Calu3 (cell line): Measurements from ENCODE around the gene XPR1. TPM values are rescaled to one million over a fixed set of nuclear protein-coding genes. Genes with fewer than 3 reads are reported as not detected.

Experiments
- BruUV-seq: library from RNA; stranded (reverse); fragments of 400-500 nt; replicated peaks from 2 replicates; lab custom pipeline; 2021; lab: Mats Ljungman, UMichigan
- CTCF ChIA-PET: fragments of 300-600 bp; sonication (Branson Sonifier 250); formaldehyde crosslinking; loops from one replicate; lab custom pipeline; 2022; ENCODE audit warnings: antibody characterized with exemption; lab: Charles Lee
- DNase-seq: peaks from one replicate; pipeline ENCODE4 v3.0.0; 2022
- H3K27ac Mint-ChIP-seq: one replicate; pipeline ENCODE4 v1.8.0; 2022; ENCODE audit warnings: mixed read lengths; ENCODE audit not compliant: unreplicated experiment
- H3K27me3 Mint-ChIP-seq: one replicate; pipeline ENCODE4 v1.8.0; 2022; ENCODE audit warnings: mixed read lengths; ENCODE audit not compliant: unreplicated experiment
- H3K36me3 Mint-ChIP-seq: one replicate; pipeline ENCODE4 v1.8.0; 2022; ENCODE audit warnings: mild to moderate bottlenecking, moderate library complexity, mixed read lengths; ENCODE audit not compliant: insufficient read depth, unreplicated experiment
- H3K4me1 Mint-ChIP-seq: one replicate; pipeline ENCODE4 v1.8.0; 2022; ENCODE audit warnings: mild to moderate bottlenecking, low read depth, mixed read lengths; ENCODE audit not compliant: unreplicated experiment
- H3K4me3 Mint-ChIP-seq: one replicate; pipeline ENCODE4 v1.8.0; 2022; ENCODE audit warnings: mild to moderate bottlenecking, low read depth, moderate library complexity, mixed read lengths; ENCODE audit not compliant: unreplicated experiment
- H3K9me3 Mint-ChIP-seq: one replicate; pipeline ENCODE4 v1.8.0; 2022; ENCODE audit warnings: low read depth, mixed read lengths; ENCODE audit not compliant: unreplicated experiment
- intact Hi-C: fragments of 100-400 bp; cut with micrococcal nuclease; formaldehyde crosslinking; loops from one replicate; pipeline ENCODE4 v1.10.0; 2022; ENCODE audit not compliant: unreplicated experiment
- total RNA-seq: library from RNA; stranded (reverse); gene quantifications from 2 replicates; pipeline ENCODE4 v1.2.3, GENCODE V29; 2022
- TF ChIP-seq, protein P1 (sequence below): fragments of 200-600 bp; IDR thresholded peaks from one replicate; pipeline ENCODE4 v1.8.0; 2022; ENCODE audit warnings: antibody characterized with exemption; ENCODE audit not compliant: unreplicated experiment

Gene XPR1
- total RNA-seq, 1 experiment from 2014 or later: 44.5 TPM

- H3K27ac Mint-ChIP-seq: no peak overlapping the region
- intact Hi-C loops: no loop called here
- no TSS peak for BruUV-seq
Measured at GRCh38 chr1:180781718-180782117, 149.9 kb downstream of the XPR1 start.

GRCh38 chr1:180785291-180785690 is 153.5 kb downstream of the XPR1 start:
- H3K9me3 Mint-ChIP-seq: no peaks in the 10 kb centered on the region
- TF ChIP-seq, protein P1, sequence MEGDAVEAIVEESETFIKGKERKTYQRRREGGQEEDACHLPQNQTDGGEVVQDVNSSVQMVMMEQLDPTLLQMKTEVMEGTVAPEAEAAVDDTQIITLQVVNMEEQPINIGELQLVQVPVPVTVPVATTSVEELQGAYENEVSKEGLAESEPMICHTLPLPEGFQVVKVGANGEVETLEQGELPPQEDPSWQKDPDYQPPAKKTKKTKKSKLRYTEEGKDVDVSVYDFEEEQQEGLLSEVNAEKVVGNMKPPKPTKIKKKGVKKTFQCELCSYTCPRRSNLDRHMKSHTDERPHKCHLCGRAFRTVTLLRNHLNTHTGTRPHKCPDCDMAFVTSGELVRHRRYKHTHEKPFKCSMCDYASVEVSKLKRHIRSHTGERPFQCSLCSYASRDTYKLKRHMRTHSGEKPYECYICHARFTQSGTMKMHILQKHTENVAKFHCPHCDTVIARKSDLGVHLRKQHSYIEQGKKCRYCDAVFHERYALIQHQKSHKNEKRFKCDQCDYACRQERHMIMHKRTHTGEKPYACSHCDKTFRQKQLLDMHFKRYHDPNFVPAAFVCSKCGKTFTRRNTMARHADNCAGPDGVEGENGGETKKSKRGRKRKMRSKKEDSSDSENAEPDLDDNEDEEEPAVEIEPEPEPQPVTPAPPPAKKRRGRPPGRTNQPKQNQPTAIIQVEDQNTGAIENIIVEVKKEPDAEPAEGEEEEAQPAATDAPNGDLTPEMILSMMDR: no peak
- CTCF ChIA-PET: no interaction called here
- BruUV-seq: no TSS peak
- no peaks in the 10 kb centered on the region for H3K4me1 Mint-ChIP-seq
- H3K27ac Mint-ChIP-seq: no peak overlapping the region
- H3K27me3 Mint-ChIP-seq: no peaks in the 10 kb centered on the region
- intact Hi-C loops: no loop called here
- H3K36me3 Mint-ChIP-seq: no peaks in the 10 kb centered on the region
- DNase-seq: no peak
- H3K4me3 Mint-ChIP-seq: no peak overlapping the region

More at GRCh38 chr1:180781718-180782117, 149.9 kb downstream of the XPR1 start:
- H3K27me3 Mint-ChIP-seq: no peaks in the 10 kb centered on the region
- H3K4me1 Mint-ChIP-seq: peaks cover 9% of the 10 kb centered on the region
- CTCF ChIA-PET: no interaction called here
- H3K4me3 Mint-ChIP-seq: no peak overlapping the region
- H3K9me3 Mint-ChIP-seq: no peaks in the 10 kb centered on the region
- TF ChIP-seq, protein P1: no peak
- no peak for DNase-seq
- no peaks in the 10 kb centered on the region for H3K36me3 Mint-ChIP-seq

DNA sequence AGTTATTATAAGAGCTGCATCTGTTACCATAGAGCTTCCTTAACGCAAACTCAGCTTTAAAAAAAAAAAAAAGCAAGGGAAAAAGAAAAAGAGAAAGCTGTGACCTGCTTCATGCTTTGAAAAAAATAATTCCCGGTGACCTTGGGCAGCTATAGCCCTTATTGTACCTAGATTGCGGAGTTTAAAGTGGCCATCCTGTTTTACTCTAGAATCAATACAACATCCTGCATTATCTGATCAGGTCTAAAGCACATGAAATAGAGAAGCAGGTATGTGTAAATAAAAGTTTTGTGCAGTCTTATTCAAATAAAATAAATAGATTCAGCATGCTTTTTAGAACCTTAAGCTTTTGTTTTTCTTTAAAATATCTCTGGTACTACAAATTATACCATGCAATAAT is 154.1 kb downstream of the XPR1 start:
- H3K27ac Mint-ChIP-seq: no peak overlapping the region

GRCh38 chr1:180786624-180787023 is 154.8 kb downstream of the XPR1 start:
- no TSS peak for BruUV-seq
- Mint-ChIP-seq H3K27me3 (no peaks in the 10 kb centered on the region), H3K4me3 (no peak overlapping the region), H3K27ac (no peak overlapping the region), H3K9me3 (no peaks in the 10 kb centered on the region), H3K4me1 (no peaks in the 10 kb centered on the region), H3K36me3 (no peaks in the 10 kb centered on the region)
- CTCF ChIA-PET: interaction anchor here (0.6 kb wide), 1 partner anchor 41 kb away, joined by 3 read pairs; no protein-coding TSS in a partner anchor
- intact Hi-C loops: no loop called here
- no peak for DNase-seq
- TF ChIP-seq, protein P1: no peak

More for the DNA sequence above, 154.1 kb downstream of the XPR1 start:
- TF ChIP-seq, protein P1: no peak
- CTCF ChIA-PET: no interaction called here
- BruUV-seq: no TSS peak
- no peak overlapping the region for H3K4me3 Mint-ChIP-seq
- no peaks in the 10 kb centered on the region for H3K4me1 Mint-ChIP-seq
- H3K9me3 Mint-ChIP-seq: no peaks in the 10 kb centered on the region
- DNase-seq: no peak
- intact Hi-C loops: no loop called here
- H3K36me3 Mint-ChIP-seq: no peaks in the 10 kb centered on the region
- H3K27me3 Mint-ChIP-seq: no peaks in the 10 kb centered on the region
